ENCODE measurements around the gene NFILZ.
"Not testable (repeated sequence)": the region's sequence is repeated elsewhere in the genome, so short reads cannot be mapped to it uniquely, and the experiment has no call there.

Gene NFILZ

GRCh38 chr19:8611877-8612806 lies 18.3 kb upstream of the NFILZ start:
- DNase-seq = no peak

GRCh38 chr19:8612807-8613171 lies 17.6 kb upstream of the NFILZ start:
- no peak for DNase-seq

GRCh38 chr19:8614455-8614854 lies 16.0 kb upstream of the NFILZ start:
- DNase-seq = no peak

DNA sequence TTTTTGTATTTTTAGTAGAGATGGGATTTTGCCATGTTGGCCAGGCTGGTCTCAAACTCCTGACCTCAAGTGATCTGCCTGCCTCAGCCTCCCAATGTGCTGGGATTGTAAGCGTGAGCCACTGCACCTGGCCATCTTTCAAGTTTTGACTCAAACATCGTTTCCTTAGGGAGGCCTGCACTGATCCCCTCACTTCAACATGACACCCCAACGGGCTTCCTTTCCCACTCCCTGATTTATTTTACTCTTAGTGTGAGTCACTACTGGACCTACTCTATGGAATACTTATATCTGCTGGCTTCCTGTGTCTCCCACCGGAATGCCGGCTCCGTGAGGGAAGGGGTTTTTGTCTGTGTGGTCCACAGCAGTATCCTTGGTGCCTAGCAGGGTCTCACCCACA lies 15.4 kb upstream of the NFILZ start:
- no peak for DNase-seq

DNA sequence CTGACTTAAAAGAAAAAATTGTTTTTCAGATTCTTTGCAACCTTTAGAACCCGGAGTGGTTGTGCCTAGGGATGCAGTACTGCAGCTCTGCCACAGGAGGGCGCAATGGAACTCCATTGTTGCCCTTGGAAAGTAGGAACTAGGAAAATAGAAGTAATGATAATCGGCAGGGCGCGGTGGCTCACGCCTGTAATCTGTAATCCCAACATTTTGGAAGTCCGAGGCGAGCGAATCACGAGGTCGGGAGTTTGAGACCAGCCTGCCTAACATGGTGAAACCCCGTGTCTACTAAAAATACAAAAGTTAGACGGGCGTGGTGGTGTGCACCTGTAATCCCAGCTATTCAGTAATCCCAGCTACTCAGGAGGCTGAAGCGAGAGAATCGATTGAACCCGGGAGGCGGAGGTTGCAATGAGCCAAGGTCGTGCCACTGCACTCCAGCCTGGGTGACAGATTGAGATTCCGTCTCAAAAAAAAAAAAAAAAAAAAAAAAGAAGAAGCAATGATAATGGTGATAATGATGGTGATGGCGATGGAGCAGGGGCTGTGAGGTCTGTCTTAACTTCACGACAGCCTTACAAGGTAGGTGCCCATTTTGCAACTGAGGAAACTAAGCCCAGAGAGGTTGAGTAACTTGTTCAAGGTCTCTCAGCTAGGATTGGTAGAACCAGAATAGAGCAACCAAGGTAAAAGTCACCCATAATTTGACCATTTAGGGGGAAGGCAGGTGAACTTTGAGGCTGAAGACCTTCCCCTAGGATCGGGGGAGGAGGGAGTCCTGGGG lies 14.4 kb upstream of the NFILZ start:
- DNase-seq = peak; percentile 53

DNA sequence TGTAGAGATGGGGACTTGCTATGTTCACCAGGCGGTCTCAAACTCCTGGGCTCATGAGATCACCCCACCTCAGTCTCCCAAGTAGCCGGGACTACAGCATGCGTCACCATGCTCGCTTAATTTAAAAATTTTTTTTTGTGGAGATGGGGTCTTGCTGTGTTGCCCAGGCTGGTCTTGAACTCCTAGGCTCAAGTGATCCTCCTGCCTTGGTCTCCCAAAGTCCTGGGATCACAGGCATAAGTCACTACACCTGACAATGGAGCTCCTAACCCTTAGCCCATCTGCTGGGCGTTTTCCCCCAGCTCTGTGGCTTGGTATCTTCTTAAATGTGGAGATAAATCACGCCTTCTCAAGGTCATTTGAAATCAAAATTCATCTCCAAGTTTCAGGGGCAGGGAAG lies 13.6 kb upstream of the NFILZ start:
- no peak for DNase-seq

DNA sequence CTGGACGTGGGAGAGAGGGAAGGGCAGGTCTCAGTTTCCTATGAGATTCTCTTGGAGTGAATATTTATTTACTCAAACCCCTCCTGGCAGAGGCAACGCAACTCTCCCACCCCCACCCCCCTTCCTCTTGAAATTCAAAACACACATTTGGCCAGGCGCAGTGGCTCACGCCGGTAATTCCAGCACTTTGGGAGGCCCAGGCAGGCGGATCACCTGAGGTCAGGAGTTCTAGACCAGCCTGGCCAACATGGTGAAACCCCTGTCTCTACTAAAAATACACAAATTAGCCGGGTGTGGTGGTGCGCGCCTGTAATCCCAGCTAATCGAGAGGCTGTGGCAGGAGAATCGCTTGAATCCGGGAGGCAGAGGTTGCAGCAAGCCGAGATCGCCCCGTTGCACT lies 13.1 kb upstream of the NFILZ start:
- DNase-seq = not testable (repeated sequence)

- no peak for DNase-seq
Observed at GRCh38 chr19:8617984-8618383, 12.4 kb upstream of the NFILZ start.

- DNase-seq = no peak
Observed at GRCh38 chr19:8618751-8619150, 11.7 kb upstream of the NFILZ start.

- not testable (repeated sequence) for DNase-seq
Observed at GRCh38 chr19:8622886-8623285, 7.5 kb upstream of the NFILZ start.

- no peak for DNase-seq
Observed at GRCh38 chr19:8626842-8627241, 3.6 kb upstream of the NFILZ start.

DNA sequence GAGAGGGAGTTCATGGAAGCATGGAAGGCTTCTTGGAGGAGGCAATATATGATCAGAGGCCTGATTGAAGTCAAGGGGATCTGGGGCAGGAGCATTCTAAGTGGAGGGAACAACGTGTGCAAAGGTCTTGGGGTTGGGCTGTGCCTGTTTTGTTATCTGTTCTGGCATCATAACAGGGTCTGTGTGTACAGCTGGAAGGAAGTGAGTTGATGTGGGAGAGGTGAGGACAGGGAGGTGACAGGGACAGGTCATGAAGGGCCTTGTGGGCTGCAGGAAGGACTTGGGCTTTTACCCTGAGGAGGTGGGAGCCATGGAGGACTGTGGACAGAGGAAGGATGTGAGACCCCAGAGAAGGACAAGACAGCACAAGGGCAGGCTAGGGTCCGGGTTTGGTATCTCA lies 1.2 kb upstream of the NFILZ start:
- DNase-seq = no peak

- no peak for DNase-seq
Observed at GRCh38 chr19:8630796-8631424, 477 bp downstream of the NFILZ start.

- no peak for DNase-seq
Observed at GRCh38 chr19:8631425-8631819, 989 bp downstream of the NFILZ start.

- DNase-seq = no peak
Observed at GRCh38 chr19:8635422-8635821, 5.0 kb downstream of the NFILZ start.

GRCh38 chr19:8637070-8637469 lies 6.6 kb downstream of the NFILZ start:
- not testable (repeated sequence) for DNase-seq

- no peak for DNase-seq
Observed at GRCh38 chr19:8638078-8638619, 7.7 kb downstream of the NFILZ start.

GRCh38 chr19:8639821-8640401 lies 9.5 kb downstream of the NFILZ start:
- no peak for DNase-seq

GRCh38 chr19:8640402-8641004 lies 10.1 kb downstream of the NFILZ start:
- DNase-seq = peak; percentile 5

- DNase-seq = no peak
Observed at GRCh38 chr19:8641221-8641907, 10.9 kb downstream of the NFILZ start.

GRCh38 chr19:8641908-8642547 lies 11.6 kb downstream of the NFILZ start:
- peak; percentile 43 for DNase-seq
